Activated CD4-positive, alpha-beta T cell treated with anti-CD3 and anti-CD28 coated beads, Interleukin-2, amount 50 U/mL, for 4 hours (primary cell): ENCODE measurements around the gene GLIPR2.
"Not testable (repeated sequence)": the region's sequence is repeated elsewhere in the genome, so short reads cannot be mapped to it uniquely, and the experiment has no call there.

ENCODE experiments used
- DNase-seq, 2 experiments: peaks; one replicate each; pipeline ENCODE4 v3.0.0-alpha.2; 2020

Gene GLIPR2

DNA sequence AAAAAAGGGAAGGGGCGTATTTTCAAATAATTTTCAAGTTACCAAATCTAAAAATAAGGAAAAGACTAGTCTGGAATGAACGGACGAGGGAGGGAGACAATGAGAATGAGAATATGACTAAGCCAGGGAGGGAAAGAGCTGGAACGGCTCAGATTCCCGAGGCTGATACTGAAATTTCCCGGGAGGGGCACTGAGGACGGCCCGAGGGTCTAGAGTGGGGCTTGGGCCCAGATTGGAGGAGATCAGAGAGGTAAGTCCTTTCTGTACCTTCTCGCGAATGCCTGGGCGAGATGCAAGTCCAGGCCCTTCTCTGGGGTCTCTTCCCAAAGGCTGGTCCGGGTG, 29.3 kb downstream of the GLIPR2 start:
- no peak for DNase-seq

DNA sequence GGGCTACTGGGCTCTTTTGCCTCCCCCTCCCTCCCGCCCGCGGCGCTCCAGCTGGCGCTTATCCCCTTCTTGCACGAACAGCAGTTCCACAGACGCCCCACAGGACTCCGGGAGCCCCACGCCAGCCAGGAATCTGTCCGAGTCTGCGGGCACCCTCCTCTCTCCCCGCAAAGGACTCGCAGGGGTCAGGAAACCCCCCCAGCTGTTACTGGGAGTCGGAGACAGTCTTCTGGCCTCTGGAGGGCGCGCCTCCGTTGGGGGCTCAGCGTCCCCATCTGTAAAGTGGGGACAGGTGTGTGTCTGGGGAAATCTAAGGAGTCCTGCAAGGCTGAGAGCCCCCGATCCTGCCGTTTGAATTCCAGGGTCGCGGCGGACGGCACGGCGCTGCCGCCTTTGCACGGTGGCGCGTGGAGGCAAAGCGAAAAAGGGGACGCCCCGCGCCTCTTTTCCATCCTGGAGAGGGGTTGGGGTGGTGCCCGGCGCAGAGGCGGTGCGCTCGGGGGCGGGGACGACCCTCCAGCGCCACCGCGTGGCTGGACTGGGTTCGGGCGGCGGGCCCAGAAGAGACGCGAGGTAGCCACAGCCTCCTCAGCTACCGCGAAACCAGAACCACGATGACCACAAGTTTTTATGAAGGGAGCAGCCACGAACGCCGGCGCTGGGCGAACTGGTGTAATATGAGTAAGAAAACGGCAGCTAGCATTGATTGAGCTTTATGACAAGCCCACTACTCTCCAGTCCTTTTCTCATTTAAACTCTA, 29.8 kb downstream of the GLIPR2 start:
- DNase-seq, result peak; percentile 73

DNA sequence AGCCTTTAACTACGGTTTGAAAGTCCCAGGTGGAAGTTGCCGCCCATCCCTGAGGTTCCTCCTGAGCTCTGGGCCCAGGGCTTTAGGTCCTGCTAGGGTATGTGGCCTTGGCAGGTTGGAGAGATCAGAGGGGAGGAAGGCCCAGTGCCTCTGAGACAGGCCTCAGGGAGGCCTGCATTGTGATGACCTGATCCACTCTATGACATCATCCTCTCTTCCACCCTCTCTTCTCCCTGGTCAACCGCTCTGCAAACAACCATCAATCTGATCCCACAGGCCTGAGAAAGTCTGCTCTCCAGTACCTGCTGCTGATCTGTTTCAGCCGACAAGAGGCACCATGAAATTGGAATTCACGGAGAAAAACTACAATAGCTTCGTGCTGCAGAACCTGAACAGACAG, 32.6 kb downstream of the GLIPR2 start, which contains the start of gene CCIN:
TSS of gene CCIN (plus strand) at position 223 of the 400 bp plus-strand sequence. CDS start at position 338, 115 bp downstream.
- DNase-seq, result no peak

DNA sequence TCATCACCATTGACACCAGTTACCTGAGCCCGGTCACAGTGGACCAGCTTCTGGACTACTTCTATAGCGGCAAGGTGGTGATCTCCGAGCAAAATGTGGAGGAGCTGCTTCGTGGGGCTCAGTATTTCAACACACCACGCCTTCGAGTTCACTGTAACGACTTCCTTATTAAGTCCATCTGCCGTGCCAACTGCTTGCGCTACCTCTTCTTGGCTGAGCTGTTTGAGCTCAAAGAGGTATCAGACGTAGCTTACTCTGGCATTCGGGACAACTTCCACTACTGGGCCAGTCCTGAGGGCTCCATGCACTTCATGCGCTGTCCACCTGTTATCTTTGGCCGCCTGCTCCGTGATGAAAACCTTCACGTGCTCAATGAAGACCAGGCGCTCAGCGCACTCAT, 33.2 kb downstream of the GLIPR2 start:
- no peak for DNase-seq

DNA sequence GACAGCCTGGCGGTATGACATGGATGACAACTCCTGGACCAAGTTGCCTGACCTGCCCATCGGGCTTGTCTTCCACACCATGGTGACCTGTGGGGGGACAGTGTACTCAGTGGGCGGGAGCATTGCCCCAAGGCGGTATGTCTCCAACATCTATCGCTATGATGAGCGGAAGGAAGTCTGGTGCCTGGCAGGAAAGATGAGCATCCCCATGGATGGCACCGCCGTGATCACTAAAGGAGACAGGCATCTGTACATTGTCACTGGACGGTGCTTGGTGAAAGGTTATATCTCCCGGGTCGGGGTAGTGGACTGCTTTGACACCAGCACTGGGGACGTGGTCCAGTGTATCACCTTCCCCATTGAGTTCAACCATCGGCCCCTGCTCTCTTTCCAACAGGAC, 34.0 kb downstream of the GLIPR2 start:
- DNase-seq, result no peak

- DNase-seq, result no peak
Observed at GRCh38 chr9:36173861-36174260, 37.3 kb downstream of the GLIPR2 start.

- DNase-seq, result no peak
Observed at GRCh38 chr9:36174271-36174670, 37.7 kb downstream of the GLIPR2 start.

DNA sequence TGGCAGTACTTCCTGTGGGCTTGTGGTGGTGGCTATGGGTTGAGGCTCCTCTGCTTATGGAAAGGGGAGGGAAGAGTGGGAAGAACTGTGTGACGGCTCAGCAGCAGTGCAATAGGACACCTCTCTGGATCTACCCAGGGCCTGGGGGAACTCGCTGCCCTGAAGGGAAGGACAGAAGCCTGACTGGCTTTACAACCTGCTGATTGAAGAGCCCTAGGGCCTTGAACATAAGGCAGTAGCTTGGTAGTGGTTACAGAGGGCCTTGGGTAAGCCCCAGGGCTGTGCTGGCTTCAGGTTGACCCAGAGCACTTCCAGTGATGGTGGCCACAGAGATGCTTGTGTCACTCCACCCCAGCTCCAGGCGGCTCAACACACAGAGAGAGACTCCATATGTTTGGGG, 38.2 kb downstream of the GLIPR2 start:
- no peak for DNase-seq

- not testable (repeated sequence) for DNase-seq
Observed at GRCh38 chr9:36175209-36175608, 38.7 kb downstream of the GLIPR2 start.

- not testable (repeated sequence) for DNase-seq
Observed at GRCh38 chr9:36176496-36176895, 40.0 kb downstream of the GLIPR2 start.

- DNase-seq, result no peak
Observed at GRCh38 chr9:36177571-36177970, 41.0 kb downstream of the GLIPR2 start.

GRCh38 chr9:36180243-36180642, 43.7 kb downstream of the GLIPR2 start:
- DNase-seq, result not testable (repeated sequence)

DNA sequence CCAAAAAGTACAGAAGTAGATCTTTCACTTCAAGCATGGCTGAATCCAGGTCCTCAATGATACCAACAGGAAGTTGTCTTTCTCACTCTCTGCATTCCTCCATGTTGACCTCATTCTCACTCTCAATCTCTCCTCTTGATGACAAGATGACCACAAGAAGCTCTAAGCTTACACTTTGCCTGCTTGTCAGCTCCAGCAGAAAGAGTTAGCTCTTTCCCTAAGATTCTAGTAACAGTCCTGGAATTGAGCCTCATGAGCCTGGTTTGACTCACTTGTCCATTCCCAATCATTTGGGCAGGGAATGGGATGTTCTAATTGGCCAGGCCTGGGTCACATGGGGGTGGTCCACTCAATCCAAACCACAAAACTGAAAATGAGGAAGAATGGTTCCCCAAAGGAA, 50.9 kb downstream of the GLIPR2 start:
- DNase-seq, result no peak

- no peak for DNase-seq
Observed at GRCh38 chr9:36188212-36188611, 51.7 kb downstream of the GLIPR2 start.

GRCh38 chr9:36189976-36190375, 53.4 kb downstream of the GLIPR2 start:
- DNase-seq, result no peak

DNA sequence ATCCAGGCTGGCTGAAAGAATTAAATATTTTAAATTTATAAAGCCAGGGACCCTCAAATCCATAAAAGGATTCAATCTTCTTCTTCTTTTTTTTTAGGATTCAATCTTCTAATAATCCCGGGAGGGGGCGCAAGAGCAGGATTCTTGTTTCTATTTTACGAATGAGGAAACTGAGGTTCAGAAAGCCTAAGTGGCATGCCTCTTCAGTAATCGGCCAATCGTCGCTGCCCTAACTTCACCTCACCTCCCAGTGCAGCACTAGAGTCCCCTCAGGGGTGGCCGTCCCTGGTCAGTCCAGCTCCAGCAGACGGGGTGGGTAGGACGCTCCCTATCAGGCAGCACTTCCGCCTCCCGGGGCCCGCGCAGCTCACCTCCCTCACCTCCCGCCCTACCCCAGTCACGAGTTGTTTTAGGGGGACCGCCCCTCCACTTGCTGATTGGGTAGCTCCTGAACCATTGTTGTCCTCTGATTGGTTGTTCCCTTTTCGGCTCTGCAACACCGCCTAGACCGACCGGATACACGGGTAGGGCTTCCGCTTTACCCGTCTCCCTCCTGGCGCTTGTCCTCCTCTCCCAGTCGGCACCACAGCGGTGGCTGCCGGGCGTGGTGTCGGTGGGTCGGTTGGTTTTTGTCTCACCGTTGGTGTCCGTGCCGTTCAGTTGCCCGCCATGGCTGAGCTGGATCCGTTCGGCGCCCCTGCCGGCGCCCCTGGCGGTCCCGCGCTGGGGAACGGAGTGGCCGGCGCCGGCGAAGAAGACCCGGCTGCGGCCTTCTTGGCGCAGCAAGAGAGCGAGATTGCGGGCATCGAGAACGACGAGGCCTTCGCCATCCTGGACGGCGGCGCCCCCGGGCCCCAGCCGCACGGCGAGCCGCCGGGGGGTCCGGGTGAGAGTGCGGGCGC, 54.1 kb downstream of the GLIPR2 start, which contains the start of gene CLTA:
TSS of gene CLTA (plus strand) at position 534 of the 902 bp plus-strand sequence. CDS start at position 670, 136 bp downstream.
- DNase-seq, result peak; percentile 90 to 92

- DNase-seq, result peak; percentile 39 to 45
Observed at GRCh38 chr9:36191290-36191645, 54.7 kb downstream of the GLIPR2 start.

GRCh38 chr9:36191686-36192085, 55.2 kb downstream of the GLIPR2 start:
- DNase-seq, result no peak

- no peak for DNase-seq
Observed at GRCh38 chr9:36192196-36192595, 55.7 kb downstream of the GLIPR2 start.

- no peak for DNase-seq
Observed at GRCh38 chr9:36193023-36193422, 56.5 kb downstream of the GLIPR2 start.

GRCh38 chr9:36194326-36195000, 57.9 kb downstream of the GLIPR2 start:
- DNase-seq, result no peak

DNA sequence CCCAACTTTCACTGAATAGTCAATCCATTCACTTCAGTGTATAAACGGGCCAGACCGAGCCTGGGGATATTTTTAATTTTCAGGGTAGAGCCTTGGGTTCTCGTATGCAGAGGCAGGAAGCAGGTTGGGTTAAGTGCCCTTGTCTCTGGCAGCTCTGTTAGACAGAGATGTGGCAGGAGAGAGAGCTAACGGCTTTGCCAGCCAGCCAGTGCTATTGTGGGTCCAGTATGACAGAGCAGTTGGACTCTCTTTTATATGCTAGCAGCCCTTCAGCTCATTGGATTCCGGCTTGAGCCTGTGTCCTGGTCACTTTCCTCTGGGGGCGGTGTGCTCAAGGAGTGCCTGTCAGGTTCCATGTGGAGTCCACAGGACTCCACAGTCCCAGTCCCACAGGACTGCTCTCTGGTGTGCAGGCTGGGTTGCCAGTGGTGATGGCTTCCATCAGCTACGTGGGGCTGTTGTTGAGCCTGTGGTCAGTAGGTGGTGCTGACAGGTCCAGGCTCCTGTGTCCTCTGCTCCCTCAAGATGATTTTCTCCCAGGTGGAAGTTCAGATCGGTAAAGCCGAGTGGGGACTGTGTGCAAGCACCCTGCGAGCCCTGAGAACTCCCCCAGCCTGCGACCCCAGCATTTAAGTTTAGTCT, 68.5 kb downstream of the GLIPR2 start:
- no peak for DNase-seq

GRCh38 chr9:36207016-36207415, 70.5 kb downstream of the GLIPR2 start:
- DNase-seq, result no peak
